Thoracic aorta (tissue), 2 donors: Measurements from ENCODE around the gene MPDZ. TPM values are rescaled to one million over a fixed set of nuclear protein-coding genes. Genes with fewer than 3 reads are reported as not detected.

Experiments
- ATAC-seq: fragments of 150-250 bp; one replicate; pipeline ENCODE4 v1.8.0; 2017; ENCODE audit warnings: low read depth; ENCODE audit not compliant: insufficient number of reproducible peaks, low FRiP score
- DNase-seq: peaks from one replicate; pipeline ENCODE4 v3.0.0-alpha.2; 2020; ENCODE audit warnings: low spot score
- H3K27ac ChIP-seq, 2 donors: fragments of 200-600 bp; sonication (generic); 1 replicate in 1 of 2; 2 replicates in 1 of 2; pipeline ENCODE4 v1.5.1; 2016; ENCODE audit warnings: mild to moderate bottlenecking in 2 of 2, moderate library complexity in 2 of 2
- H3K27me3 ChIP-seq: fragments of 200-600 bp; sonication (generic); replicated peaks from 2 replicates; pipeline ENCODE4 v1.6.0; 2016; ENCODE audit warnings: mild to moderate bottlenecking; ENCODE audit not compliant: insufficient read depth
- H3K36me3 ChIP-seq: fragments of 200-600 bp; sonication (generic); one replicate; pipeline ENCODE4 v1.5.1; 2016
- H3K4me1 ChIP-seq, 2 donors: fragments of 200-600 bp; sonication (generic); 1 replicate in 1 of 2; 2 replicates in 1 of 2; pipeline versions ENCODE4 v1.5.1 to v1.6.0; 2016; ENCODE audit warnings: low read depth in 2 of 2, mild to moderate bottlenecking in 1 of 2; ENCODE audit not compliant: control insufficient read depth in 1 of 2
- H3K4me3 ChIP-seq: fragments of 200-600 bp; sonication (generic); 2 replicates; pipeline ENCODE4 v1.5.1; 2016; ENCODE audit warnings: mild to moderate bottlenecking
- H3K9me3 ChIP-seq: fragments of 200-600 bp; sonication (generic); 2 replicates; pipeline ENCODE4 v1.5.1; 2016
- total RNA-seq, 2 donors: library from RNA; depleted of rRNA; stranded (reverse); fragments of >200 nt; gene quantifications; one replicate each; pipeline versions ENCODE4 v1.1.0 to v1.2.3, GENCODE V29; 2016
- TF ChIP-seq, protein P1 (sequence below): fragments of 200-600 bp; sonication (generic); IDR thresholded peaks from one replicate; pipeline ENCODE4 v1.5.1; 2019; ENCODE audit warnings: antibody characterized with exemption

Gene MPDZ
- total RNA-seq, 2 donors from 2014 or later, result 61.2 to 81.2 TPM

DNA sequence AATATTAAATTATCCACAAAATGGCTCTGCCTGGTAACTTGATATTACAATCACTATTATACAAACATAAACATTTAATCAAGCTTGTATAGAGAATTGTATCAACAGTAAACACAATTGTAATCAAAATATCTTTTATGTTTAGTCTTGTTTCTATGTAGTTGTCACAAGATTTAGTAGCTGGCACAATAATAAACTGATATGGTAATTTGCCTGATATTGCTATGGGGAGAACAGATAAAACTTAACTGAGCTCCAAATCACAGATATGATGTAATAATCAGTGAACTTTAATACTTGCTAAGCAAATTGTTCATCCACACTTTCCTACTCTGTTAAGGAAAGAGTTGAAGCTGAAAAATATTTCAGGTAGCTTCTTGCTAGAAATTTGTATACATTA, 189.8 kb downstream of the MPDZ start:
- Histone ChIP-seq H3K4me3 (no peak overlapping the region), H3K36me3 (no peaks in the 10 kb centered on the region), H3K27me3 (no peaks in the 10 kb centered on the region), H3K27ac (no peak overlapping the region), H3K4me1 (peaks cover 6 to 26% of the 10 kb centered on the region in 2 donors), H3K9me3 (no peaks in the 10 kb centered on the region)
- no peak for DNase-seq
- ATAC-seq, result no peak
- TF ChIP-seq, protein P1, sequence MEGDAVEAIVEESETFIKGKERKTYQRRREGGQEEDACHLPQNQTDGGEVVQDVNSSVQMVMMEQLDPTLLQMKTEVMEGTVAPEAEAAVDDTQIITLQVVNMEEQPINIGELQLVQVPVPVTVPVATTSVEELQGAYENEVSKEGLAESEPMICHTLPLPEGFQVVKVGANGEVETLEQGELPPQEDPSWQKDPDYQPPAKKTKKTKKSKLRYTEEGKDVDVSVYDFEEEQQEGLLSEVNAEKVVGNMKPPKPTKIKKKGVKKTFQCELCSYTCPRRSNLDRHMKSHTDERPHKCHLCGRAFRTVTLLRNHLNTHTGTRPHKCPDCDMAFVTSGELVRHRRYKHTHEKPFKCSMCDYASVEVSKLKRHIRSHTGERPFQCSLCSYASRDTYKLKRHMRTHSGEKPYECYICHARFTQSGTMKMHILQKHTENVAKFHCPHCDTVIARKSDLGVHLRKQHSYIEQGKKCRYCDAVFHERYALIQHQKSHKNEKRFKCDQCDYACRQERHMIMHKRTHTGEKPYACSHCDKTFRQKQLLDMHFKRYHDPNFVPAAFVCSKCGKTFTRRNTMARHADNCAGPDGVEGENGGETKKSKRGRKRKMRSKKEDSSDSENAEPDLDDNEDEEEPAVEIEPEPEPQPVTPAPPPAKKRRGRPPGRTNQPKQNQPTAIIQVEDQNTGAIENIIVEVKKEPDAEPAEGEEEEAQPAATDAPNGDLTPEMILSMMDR, result no peak

DNA sequence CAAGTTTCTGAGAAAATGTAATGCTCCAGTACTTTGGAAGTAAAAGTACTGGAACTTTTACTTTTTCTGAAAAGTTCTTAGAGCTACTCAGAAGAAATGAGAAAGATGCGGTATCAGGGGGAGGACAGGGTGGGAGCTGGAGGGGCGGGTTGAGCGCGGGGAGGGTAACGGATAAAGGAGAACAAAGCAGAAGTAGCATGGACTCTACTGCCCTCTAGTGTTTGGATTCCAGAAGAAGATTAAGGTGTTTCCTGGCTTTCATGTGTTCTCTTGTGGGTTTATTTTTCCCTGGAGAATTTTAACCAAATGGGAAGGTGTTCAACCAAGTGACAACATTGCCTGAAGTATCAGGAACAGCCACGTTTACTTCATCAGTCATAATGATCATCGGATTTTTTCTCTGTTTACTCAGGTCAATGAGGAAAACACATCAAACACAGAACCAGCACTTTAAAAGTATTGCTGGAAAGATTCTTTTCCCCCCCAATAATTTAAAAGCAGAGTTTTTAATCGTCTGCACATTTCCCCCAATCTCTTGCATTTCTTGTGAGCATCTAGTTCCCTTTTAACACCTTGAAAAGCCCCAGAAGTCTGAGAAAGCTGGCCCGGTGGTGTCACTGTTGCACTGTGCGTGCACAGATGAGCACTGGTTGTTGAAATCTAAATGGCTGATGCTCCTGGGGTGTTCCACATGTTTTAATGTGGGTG, 190.6 kb downstream of the MPDZ start:
- Histone ChIP-seq H3K4me1 (peaks cover 6 to 30% of the 10 kb centered on the region in 2 donors), H3K4me3 (peak overlapping the region; percentile 55), H3K36me3 (no peaks in the 10 kb centered on the region), H3K27ac (no peak overlapping the region), H3K27me3 (no peaks in the 10 kb centered on the region), H3K9me3 (no peaks in the 10 kb centered on the region)
- ATAC-seq (no peak), DNase-seq (no peak)
- TF ChIP-seq, protein P1, result peak; percentile 72

DNA sequence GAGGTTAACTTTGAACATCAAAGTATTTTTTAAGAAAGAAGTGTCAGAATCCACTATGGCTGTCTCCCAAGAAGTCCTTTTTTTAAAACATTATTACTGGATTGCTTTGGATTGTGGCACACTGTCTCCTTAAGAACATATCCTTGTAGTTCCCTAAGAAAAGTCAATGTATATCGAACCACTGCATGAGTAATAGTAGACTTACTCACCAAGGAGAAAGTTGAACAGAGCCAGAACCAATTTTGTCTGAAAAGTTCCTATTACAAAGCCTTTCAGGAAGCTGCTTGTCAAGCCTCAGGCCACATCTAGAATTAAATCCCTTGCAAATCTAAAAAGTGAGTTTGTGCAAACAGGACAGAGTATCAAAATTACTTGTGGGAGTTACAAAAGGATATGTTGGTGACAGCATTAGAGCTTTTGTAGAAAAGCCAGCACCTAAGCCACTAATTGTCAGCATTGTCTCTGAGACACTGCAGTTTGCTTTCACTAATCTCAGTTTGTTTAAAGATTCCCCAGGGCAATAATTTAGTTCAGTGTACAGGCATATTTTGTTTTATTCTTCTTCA, 195.4 kb downstream of the MPDZ start:
- no peak for DNase-seq
- ATAC-seq, result no peak
- H3K36me3 ChIP-seq, result no peaks in the 10 kb centered on the region

DNA sequence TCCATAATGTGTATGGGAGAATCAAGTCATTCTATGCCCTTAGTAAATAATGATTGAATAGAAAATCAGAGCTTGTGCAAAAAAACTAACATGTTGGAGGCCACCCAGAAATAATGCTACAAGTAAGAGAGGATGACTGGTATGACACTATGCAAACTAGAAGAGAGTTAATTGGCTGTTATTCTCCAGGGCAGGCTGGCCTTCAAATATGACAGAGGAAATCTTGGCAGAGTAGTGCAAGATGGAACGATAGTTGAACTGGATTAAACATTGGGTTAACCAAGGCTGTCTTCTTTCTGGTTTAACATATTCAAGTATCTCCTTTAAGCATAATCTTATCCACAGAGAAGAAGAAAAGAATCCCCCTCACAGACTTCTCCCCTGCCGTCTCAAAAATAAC, 196.1 kb downstream of the MPDZ start:
- H3K27ac ChIP-seq, result no peak overlapping the region
- TF ChIP-seq, protein P1, result no peak

More for the DNA sequence above, 195.4 kb downstream of the MPDZ start:
- Histone ChIP-seq H3K4me3 (no peak overlapping the region), H3K4me1 (peaks cover 0 to 12% of the 10 kb centered on the region in 2 donors), H3K27ac (no peak overlapping the region), H3K9me3 (no peaks in the 10 kb centered on the region), H3K27me3 (no peaks in the 10 kb centered on the region)
- TF ChIP-seq, protein P1, result no peak

DNA sequence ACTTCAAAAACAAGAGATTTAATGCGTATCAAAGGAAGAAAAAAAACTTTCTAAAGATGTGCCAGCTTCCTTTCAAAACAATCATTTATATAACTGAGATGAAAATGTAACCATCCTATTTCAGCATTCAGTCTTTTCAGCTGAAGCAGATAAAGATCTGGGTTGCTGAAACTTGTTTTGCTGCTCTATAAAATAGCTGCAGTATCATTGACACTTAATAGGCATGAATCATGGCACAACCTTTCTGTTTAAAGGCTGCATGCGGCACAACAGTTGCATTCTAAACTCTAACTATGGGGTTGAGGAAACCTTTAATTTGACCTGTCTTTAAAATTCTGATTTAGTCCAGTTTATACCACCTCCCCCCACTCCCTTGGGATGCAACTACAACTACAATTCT, 196.7 kb downstream of the MPDZ start:
- no peaks in the 10 kb centered on the region for H3K9me3 ChIP-seq
- no peak for ATAC-seq
- no peaks in the 10 kb centered on the region for H3K27me3 ChIP-seq
- no peak overlapping the region for H3K4me3 ChIP-seq
- DNase-seq, result no peak
- H3K4me1 ChIP-seq, result peaks cover 0 to 10% of the 10 kb centered on the region in 2 donors
- no peak overlapping the region for H3K27ac ChIP-seq
- TF ChIP-seq, protein P1, result no peak
- H3K36me3 ChIP-seq, result no peaks in the 10 kb centered on the region

More for the DNA sequence above, 196.1 kb downstream of the MPDZ start:
- H3K9me3 ChIP-seq, result no peaks in the 10 kb centered on the region
- ATAC-seq (no peak), DNase-seq (no peak)
- no peaks in the 10 kb centered on the region for H3K36me3 ChIP-seq
- peaks cover 0 to 10% of the 10 kb centered on the region in 2 donors for H3K4me1 ChIP-seq
- H3K4me3 ChIP-seq, result no peak overlapping the region
- no peaks in the 10 kb centered on the region for H3K27me3 ChIP-seq
